ENCODE measurements around the gene POM121L2.

DNA sequence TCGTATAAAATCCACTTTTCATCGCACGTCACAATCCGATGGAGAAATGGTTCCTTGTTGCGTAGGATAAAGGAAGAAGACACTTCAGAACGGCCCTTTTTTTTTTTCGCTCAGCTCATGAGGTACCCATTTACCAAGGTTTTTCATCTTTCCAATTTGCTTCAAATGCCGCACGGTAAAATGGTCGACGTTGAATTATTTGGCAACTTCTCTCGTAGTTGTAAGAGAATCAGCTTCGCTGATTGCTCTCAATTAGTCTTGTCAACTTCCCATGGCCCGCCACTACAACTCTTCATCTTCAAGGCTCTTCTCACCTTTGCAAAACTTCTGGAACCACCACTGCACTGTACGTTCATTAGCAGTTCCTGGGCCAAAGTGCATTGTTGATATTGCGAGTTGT, 28.8 kb downstream of the POM121L2 start:
- TF ChIP-seq POLR2A (IDR thresholded peaks at IDR 0.05), result no peak
- TF ChIP-seq, protein P1, sequence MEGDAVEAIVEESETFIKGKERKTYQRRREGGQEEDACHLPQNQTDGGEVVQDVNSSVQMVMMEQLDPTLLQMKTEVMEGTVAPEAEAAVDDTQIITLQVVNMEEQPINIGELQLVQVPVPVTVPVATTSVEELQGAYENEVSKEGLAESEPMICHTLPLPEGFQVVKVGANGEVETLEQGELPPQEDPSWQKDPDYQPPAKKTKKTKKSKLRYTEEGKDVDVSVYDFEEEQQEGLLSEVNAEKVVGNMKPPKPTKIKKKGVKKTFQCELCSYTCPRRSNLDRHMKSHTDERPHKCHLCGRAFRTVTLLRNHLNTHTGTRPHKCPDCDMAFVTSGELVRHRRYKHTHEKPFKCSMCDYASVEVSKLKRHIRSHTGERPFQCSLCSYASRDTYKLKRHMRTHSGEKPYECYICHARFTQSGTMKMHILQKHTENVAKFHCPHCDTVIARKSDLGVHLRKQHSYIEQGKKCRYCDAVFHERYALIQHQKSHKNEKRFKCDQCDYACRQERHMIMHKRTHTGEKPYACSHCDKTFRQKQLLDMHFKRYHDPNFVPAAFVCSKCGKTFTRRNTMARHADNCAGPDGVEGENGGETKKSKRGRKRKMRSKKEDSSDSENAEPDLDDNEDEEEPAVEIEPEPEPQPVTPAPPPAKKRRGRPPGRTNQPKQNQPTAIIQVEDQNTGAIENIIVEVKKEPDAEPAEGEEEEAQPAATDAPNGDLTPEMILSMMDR (IDR thresholded peaks at IDR 0.05), result no peak

Data from adrenal gland (tissue), 5 donors.